SU-DHL-6 (cell line): ENCODE measurements around the gene DENND1B.

ENCODE experiments used
- H2AFZ ChIP-seq: fragments of 200-600 bp; sonication (generic); 2 replicates; pipeline ENCODE4 v1.6.1; 2014; ENCODE audit warnings: low read depth, mild to moderate bottlenecking, moderate library complexity, mixed read lengths, antibody characterized with exemption, low read length; ENCODE audit not compliant: severe bottlenecking
- H3F3A ChIP-seq: fragments of 200-600 bp; shearing (Covaris generic); 2 replicates; pipeline ENCODE4 v1.6.0; 2016; ENCODE audit warnings: antibody characterized with exemption, mild to moderate bottlenecking; ENCODE audit not compliant: insufficient read depth
- H3K27ac ChIP-seq: fragments of 200-600 bp; sonication (generic); 2 replicates; pipeline ENCODE4 v1.5.1; 2016; ENCODE audit warnings: low read depth, mild to moderate bottlenecking, low read length, moderate library complexity, mixed read lengths
- H3K27me3 ChIP-seq: fragments of 200-600 bp; sonication (generic), shearing (Covaris generic); 2 replicates; pipeline ENCODE4 v1.6.0; 2014; ENCODE audit warnings: mild to moderate bottlenecking, low read length
- H3K36me3 ChIP-seq: fragments of 200-600 bp; sonication (generic); 2 replicates; pipeline ENCODE4 v1.6.1; 2014; ENCODE audit warnings: mild to moderate bottlenecking, low read length, mixed read lengths
- H3K4me2 ChIP-seq: fragments of 300-600, 200-600 bp; shearing (Covaris generic), sonication (generic); 2 replicates; pipeline ENCODE4 v1.6.0; 2014; ENCODE audit warnings: low read length, low read depth, mild to moderate bottlenecking; ENCODE audit not compliant: poor library complexity, severe bottlenecking
- H3K4me3 ChIP-seq: fragments of 200-600 bp; sonication (generic); 2 replicates; pipeline ENCODE4 v1.5.1; 2014; ENCODE audit warnings: antibody characterized with exemption, low read length, mild to moderate bottlenecking, mixed read lengths; ENCODE audit not compliant: insufficient read depth, poor library complexity, severe bottlenecking
- H3K79me2 ChIP-seq: fragments of 200-600 bp; sonication (generic); 2 replicates; pipeline ENCODE4 v1.6.1; 2014; ENCODE audit warnings: mild to moderate bottlenecking, low read length, moderate library complexity; ENCODE audit not compliant: insufficient read depth
- H3K9ac ChIP-seq: fragments of 200-600 bp; sonication (generic); 2 replicates; pipeline ENCODE4 v1.7.0; 2014; ENCODE audit warnings: mild to moderate bottlenecking, low read length
- H3K9me2 ChIP-seq: fragments of 200-600 bp; sonication (generic); replicated peaks from 2 replicates; pipeline ENCODE4 v1.6.1; 2014; ENCODE audit warnings: low read length; ENCODE audit not compliant: insufficient read depth
- H3K9me3 ChIP-seq: fragments of 200-600 bp; sonication (generic); 2 replicates; pipeline ENCODE4 v1.6.1; 2014; ENCODE audit warnings: low read length, mixed read lengths; ENCODE audit not compliant: insufficient read depth
- H4K20me1 ChIP-seq: fragments of 200-600 bp; sonication (generic); 2 replicates; pipeline ENCODE4 v1.6.1; 2014; ENCODE audit warnings: low read depth, mild to moderate bottlenecking, antibody characterized with exemption, low read length, moderate library complexity, mixed read lengths
- EZH2phosphoT487 ChIP-seq: fragments of 200-600 bp; sonication (generic), shearing (Covaris generic); conservative IDR thresholded peaks from 2 replicates; pipeline ENCODE4 v1.6.1; 2018; ENCODE audit warnings: mild to moderate bottlenecking, antibody characterized with exemption, low read length, moderate library complexity, mixed read lengths
- TF ChIP-seq, protein P1 (sequence below): fragments of 200-600 bp; sonication (generic); IDR thresholded peaks from one replicate; pipeline ENCODE4 v1.5.1; 2017; ENCODE audit warnings: antibody characterized with exemption, mild to moderate bottlenecking, low read length, moderate library complexity; ENCODE audit not compliant: insufficient read depth, poor library complexity, severe bottlenecking

DENND1B gene

DNA sequence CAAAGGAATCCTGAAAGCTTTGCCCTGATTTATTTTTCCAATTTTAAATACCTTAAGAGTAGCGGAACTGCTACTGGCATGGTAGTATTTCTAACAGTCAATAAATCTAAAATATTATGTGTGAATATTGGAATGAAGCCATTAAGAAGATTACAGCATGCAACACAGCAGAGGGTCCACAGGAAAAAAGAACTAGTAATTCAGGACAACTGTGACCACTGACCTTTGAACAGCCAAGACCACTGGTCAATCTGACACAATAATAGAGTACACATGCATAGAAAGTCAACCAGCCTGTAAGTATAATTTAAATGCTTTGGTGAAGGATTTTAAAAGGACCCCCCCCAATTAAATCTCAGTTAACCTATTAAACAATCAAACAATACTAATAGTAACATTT lies 171.0 kb downstream of the DENND1B start:
- no peak overlapping the region for H3K4me3 ChIP-seq
- H3K4me2 ChIP-seq = no peak overlapping the region
- H3K36me3 ChIP-seq = peaks cover 19% of the 10 kb centered on the region
- H3K79me2 ChIP-seq = no peaks in the 10 kb centered on the region
- TF ChIP-seq EZH2phosphoT487 = no peak
- TF ChIP-seq, protein P1, sequence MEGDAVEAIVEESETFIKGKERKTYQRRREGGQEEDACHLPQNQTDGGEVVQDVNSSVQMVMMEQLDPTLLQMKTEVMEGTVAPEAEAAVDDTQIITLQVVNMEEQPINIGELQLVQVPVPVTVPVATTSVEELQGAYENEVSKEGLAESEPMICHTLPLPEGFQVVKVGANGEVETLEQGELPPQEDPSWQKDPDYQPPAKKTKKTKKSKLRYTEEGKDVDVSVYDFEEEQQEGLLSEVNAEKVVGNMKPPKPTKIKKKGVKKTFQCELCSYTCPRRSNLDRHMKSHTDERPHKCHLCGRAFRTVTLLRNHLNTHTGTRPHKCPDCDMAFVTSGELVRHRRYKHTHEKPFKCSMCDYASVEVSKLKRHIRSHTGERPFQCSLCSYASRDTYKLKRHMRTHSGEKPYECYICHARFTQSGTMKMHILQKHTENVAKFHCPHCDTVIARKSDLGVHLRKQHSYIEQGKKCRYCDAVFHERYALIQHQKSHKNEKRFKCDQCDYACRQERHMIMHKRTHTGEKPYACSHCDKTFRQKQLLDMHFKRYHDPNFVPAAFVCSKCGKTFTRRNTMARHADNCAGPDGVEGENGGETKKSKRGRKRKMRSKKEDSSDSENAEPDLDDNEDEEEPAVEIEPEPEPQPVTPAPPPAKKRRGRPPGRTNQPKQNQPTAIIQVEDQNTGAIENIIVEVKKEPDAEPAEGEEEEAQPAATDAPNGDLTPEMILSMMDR = no peak
- H3K27ac ChIP-seq = no peak overlapping the region
- no peaks in the 10 kb centered on the region for H3K9me2 ChIP-seq
- H3K9ac ChIP-seq = no peak overlapping the region
- H2AFZ ChIP-seq = no peak overlapping the region
- no peaks in the 10 kb centered on the region for H3K9me3 ChIP-seq
- peaks cover 14% of the 10 kb centered on the region for H3F3A ChIP-seq
- no peaks in the 10 kb centered on the region for H4K20me1 ChIP-seq
- H3K27me3 ChIP-seq = no peaks in the 10 kb centered on the region

DNA sequence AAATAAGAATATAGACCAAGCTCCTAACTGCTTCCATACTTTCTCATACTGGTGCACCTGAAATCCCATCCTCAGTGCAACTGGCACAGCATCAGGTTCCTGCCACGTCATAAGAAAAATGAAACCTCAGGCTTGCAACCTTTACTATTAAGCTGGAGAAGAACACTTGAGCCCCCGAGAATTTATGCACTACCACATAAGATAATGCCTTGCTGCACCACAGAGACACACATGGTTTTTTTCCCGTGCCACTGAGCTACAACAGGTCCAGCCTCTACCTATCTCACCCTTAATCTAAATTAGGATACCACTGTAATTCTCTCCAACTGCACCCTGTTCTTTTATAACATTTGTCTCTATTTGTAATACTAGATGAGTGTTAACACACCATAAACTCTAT lies 174.5 kb downstream of the DENND1B start:
- TF ChIP-seq EZH2phosphoT487 = no peak
- TF ChIP-seq, protein P1 = no peak
- H3K9ac ChIP-seq = no peak overlapping the region
- no peak overlapping the region for H3K27ac ChIP-seq
- H3K79me2 ChIP-seq = no peaks in the 10 kb centered on the region
- H4K20me1 ChIP-seq = no peaks in the 10 kb centered on the region
- H3K36me3 ChIP-seq = peaks cover 7% of the 10 kb centered on the region; the same call in 1 of the 2 replicates
- H3K4me2 ChIP-seq = no peak overlapping the region
- H3K9me2 ChIP-seq = no peaks in the 10 kb centered on the region
- no peak overlapping the region for H3K4me3 ChIP-seq
- no peak overlapping the region for H2AFZ ChIP-seq
- H3K9me3 ChIP-seq = no peaks in the 10 kb centered on the region
- peaks cover 4% of the 10 kb centered on the region; the same call in 1 of the 2 replicates for H3F3A ChIP-seq
- H3K27me3 ChIP-seq = no peaks in the 10 kb centered on the region

DNA sequence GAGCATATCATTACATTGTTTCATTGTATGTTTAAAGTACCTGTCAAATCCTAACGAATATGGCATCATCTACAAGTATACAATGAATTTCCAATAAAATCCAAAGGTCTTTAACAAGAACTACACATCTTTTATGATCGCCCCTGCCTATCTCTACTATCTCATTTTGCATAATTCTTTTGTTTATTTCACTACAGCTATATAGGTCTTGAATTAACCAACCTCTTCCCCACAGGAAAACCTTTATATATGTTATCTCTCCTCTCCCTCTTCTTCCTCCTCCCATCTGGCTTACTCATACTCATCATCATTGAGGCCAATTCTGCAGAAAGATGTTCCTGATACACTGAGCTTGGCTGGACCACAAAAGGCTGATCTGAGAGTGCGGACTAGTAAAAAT lies 175.5 kb downstream of the DENND1B start:
- Histone ChIP-seq H3K4me3 (no peak overlapping the region), H3K36me3 (peaks cover 6% of the 10 kb centered on the region; the same call in 1 of the 2 replicates), H2AFZ (no peak overlapping the region), H3K27ac (no peak overlapping the region), H4K20me1 (no peaks in the 10 kb centered on the region), H3F3A (peaks cover 5% of the 10 kb centered on the region; the same call in 1 of the 2 replicates), H3K79me2 (no peaks in the 10 kb centered on the region), H3K9me2 (no peaks in the 10 kb centered on the region), H3K9ac (no peak overlapping the region), H3K9me3 (no peaks in the 10 kb centered on the region), H3K4me2 (no peak overlapping the region), H3K27me3 (no peaks in the 10 kb centered on the region)
- TF ChIP-seq, protein P1 = no peak
- TF ChIP-seq EZH2phosphoT487 = no peak
